PC-3 (cell line): ENCODE results near the gene TMEM263. TPM values are rescaled to one million over a fixed set of nuclear protein-coding genes. Genes with fewer than 3 reads are reported as not detected.

Experiments
- ATAC-seq: fragments of 200-7000 bp; cut with Tn5 transposase; 2 replicates; pipeline ENCODE4 v1.9.1; 2020; ENCODE audit warnings: mild to moderate bottlenecking, moderate library complexity
- BruUV-seq: library from RNA; stranded (reverse); fragments of 400-500 nt; replicated peaks from 2 replicates; lab custom pipeline; 2021; lab: Mats Ljungman, UMichigan
- CTCF ChIA-PET: fragments of 300-600 bp; sonication (Branson Sonifier 250); formaldehyde crosslinking; loops from one replicate; lab custom pipeline; 2022; ENCODE audit warnings: antibody characterized with exemption; lab: Charles Lee
- POLR2A ChIA-PET: fragments of 300-600 bp; sonication (Branson Sonifier 250); formaldehyde crosslinking; loops from one replicate; lab custom pipeline; 2022; ENCODE audit warnings: antibody characterized with exemption; ENCODE audit not compliant: unreplicated experiment; lab: Charles Lee
- DNase-seq: peaks from one replicate; pipeline ENCODE4 v3.0.0-alpha.2; 2015
- H2AFZ ChIP-seq: fragments of 300-600 bp; sonication (generic); 2 replicates; pipeline ENCODE4 v1.6.0; 2016; ENCODE audit warnings: antibody characterized with exemption, low read length
- H3F3A ChIP-seq: fragments of 300-600 bp; sonication (generic); one replicate; pipeline ENCODE4 v1.6.0; 2017; ENCODE audit warnings: antibody characterized with exemption, low read length, control low read depth, mild to moderate bottlenecking; ENCODE audit not compliant: unreplicated experiment
- H3K27ac ChIP-seq: fragments of 300-600 bp; sonication (generic); 2 replicates; pipeline ENCODE4 v1.5.1; 2016; ENCODE audit warnings: mild to moderate bottlenecking, low read length
- H3K27me3 ChIP-seq: fragments of 300-600 bp; sonication (generic); 2 replicates; pipeline ENCODE4 v1.6.1; 2016; ENCODE audit warnings: low read length, mixed read lengths
- H3K36me3 ChIP-seq: fragments of 300-600 bp; sonication (generic); 2 replicates; pipeline ENCODE4 v1.6.1; 2016; ENCODE audit warnings: low read depth, mixed run types, low read length, mixed read lengths
- H3K4me1 ChIP-seq: fragments of 300-600 bp; sonication (generic); 2 replicates; pipeline ENCODE4 v1.5.1; 2016; ENCODE audit warnings: low read length; ENCODE audit not compliant: insufficient read depth
- H3K4me2 ChIP-seq: fragments of 300-600 bp; sonication (generic); 2 replicates; pipeline ENCODE4 v1.6.0; 2016; ENCODE audit warnings: low read length
- H3K4me3 ChIP-seq: fragments of 300-600 bp; sonication (generic); 2 replicates; pipeline ENCODE4 v1.5.1; 2016; ENCODE audit warnings: mild to moderate bottlenecking, low read length, mixed read lengths
- H3K79me2 ChIP-seq: fragments of 300-600 bp; sonication (generic); 2 replicates; pipeline ENCODE4 v1.6.1; 2017; ENCODE audit warnings: low read length, mixed read lengths
- H3K9ac ChIP-seq: fragments of 300-600 bp; sonication (generic); 2 replicates; pipeline ENCODE4 v1.6.0; 2016; ENCODE audit warnings: mild to moderate bottlenecking, low read length
- H3K9me2 ChIP-seq: fragments of 300-600 bp; sonication (generic); replicated peaks from 2 replicates; pipeline ENCODE4 v1.6.1; 2016; ENCODE audit warnings: mixed run types, low read length, mixed read lengths
- H3K9me3 ChIP-seq: fragments of 300-600 bp; sonication (generic); 2 replicates; pipeline ENCODE4 v1.6.1; 2016; ENCODE audit warnings: low read length, mixed read lengths
- H4K20me1 ChIP-seq: fragments of 300-600 bp; sonication (generic); 2 replicates; pipeline ENCODE4 v1.6.1; 2016; ENCODE audit warnings: low read length, mixed read lengths
- EZH2 ChIP-seq: fragments of 300-600 bp; sonication (generic); IDR thresholded peaks from one replicate; pipeline ENCODE4 v1.6.1; 2017; ENCODE audit warnings: antibody characterized with exemption, mild to moderate bottlenecking, low read length; ENCODE audit not compliant: unreplicated experiment
- EZH2phosphoT487 ChIP-seq: fragments of 300-600 bp; sonication (generic); IDR thresholded peaks from 2 replicates; pipeline ENCODE4 v1.6.1; 2018; ENCODE audit warnings: mild to moderate bottlenecking, antibody characterized with exemption, low read length, borderline replicate concordance
- intact Hi-C: fragments of 100-400 bp; cut with micrococcal nuclease; formaldehyde crosslinking; loops from 2 replicates; pipeline ENCODE4 v1.9.0; 2023
- total RNA-seq: library from RNA; depleted of rRNA; stranded (reverse); fragments of >200 nt; gene quantifications from 2 replicates; pipeline ENCODE4 v1.2.3, GENCODE V29; 2014
- TF ChIP-seq, protein P1 (sequence below): fragments of 300-600 bp; sonication (generic); conservative IDR thresholded peaks from 2 replicates; pipeline ENCODE4 v1.5.1; 2017; ENCODE audit warnings: antibody characterized with exemption, low read depth, mild to moderate bottlenecking, low read length

The TMEM263 gene
- total RNA-seq, 1 experiment from 2014 or later = 42.7 TPM

DNA sequence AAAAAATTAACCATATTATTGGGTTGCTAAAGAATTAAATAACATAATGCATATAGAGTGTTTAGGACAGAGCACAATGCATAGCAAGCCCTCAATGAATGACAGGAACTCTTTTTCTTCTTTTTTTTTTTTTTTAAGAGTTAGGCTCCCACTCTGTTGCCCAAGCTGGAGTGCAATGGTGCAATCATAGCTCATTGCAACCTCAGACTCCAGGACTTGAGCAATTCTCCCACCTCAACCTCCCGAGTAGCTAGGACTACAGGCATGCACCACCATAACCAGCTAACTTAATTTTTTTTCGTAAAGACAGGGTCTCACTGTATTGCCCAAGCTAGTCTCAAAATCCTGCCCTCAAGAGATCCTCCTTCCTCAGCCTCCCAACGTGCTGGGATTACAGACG is 51.7 kb downstream of the TMEM263 start:
- no peaks in the 10 kb centered on the region for H3K9me2 ChIP-seq
- H3K9me3 ChIP-seq = no peaks in the 10 kb centered on the region
- ATAC-seq = no peak
- H3K36me3 ChIP-seq = no peaks in the 10 kb centered on the region
- no peaks in the 10 kb centered on the region for H3K4me1 ChIP-seq
- DNase-seq = no peak
- H4K20me1 ChIP-seq = no peaks in the 10 kb centered on the region
- TF ChIP-seq EZH2phosphoT487 (no peak), EZH2 (no peak)
- TF ChIP-seq, protein P1, sequence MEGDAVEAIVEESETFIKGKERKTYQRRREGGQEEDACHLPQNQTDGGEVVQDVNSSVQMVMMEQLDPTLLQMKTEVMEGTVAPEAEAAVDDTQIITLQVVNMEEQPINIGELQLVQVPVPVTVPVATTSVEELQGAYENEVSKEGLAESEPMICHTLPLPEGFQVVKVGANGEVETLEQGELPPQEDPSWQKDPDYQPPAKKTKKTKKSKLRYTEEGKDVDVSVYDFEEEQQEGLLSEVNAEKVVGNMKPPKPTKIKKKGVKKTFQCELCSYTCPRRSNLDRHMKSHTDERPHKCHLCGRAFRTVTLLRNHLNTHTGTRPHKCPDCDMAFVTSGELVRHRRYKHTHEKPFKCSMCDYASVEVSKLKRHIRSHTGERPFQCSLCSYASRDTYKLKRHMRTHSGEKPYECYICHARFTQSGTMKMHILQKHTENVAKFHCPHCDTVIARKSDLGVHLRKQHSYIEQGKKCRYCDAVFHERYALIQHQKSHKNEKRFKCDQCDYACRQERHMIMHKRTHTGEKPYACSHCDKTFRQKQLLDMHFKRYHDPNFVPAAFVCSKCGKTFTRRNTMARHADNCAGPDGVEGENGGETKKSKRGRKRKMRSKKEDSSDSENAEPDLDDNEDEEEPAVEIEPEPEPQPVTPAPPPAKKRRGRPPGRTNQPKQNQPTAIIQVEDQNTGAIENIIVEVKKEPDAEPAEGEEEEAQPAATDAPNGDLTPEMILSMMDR = no peak
- H3K4me2 ChIP-seq = no peak overlapping the region
- H3K4me3 ChIP-seq = no peak overlapping the region
- intact Hi-C loops = no loop called here
- CTCF ChIA-PET = no interaction called here
- H3K9ac ChIP-seq = no peak overlapping the region
- no peak overlapping the region for H2AFZ ChIP-seq
- POLR2A ChIA-PET = no interaction called here
- no TSS peak for BruUV-seq
- no peaks in the 10 kb centered on the region for H3F3A ChIP-seq
- H3K27ac ChIP-seq = no peak overlapping the region
- H3K27me3 ChIP-seq = no peaks in the 10 kb centered on the region
- no peaks in the 10 kb centered on the region for H3K79me2 ChIP-seq

DNA sequence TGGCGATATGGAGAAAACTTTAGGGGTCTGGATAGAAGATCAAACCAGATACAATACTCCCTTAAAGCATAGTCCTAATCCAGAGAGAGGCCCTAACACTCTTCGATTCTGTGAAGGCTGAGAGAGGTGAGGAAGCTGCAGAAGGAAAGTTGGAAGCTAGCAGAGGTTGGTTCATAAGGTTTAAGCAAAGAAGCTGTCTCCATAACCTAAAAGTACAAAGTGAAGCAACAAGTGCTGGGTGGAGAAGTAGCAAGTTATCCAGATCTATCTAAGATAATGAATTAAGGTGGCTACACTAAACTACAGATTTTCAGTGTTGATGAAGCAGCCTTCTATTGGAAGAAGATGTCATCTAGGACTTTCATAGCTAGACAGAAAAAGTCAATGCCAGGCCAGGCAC is 55.8 kb downstream of the TMEM263 start:
- TF ChIP-seq EZH2phosphoT487 = no peak
- no peak for TF ChIP-seq EZH2
- TF ChIP-seq, protein P1 = no peak
- H3K9ac ChIP-seq = no peak overlapping the region
- no peak overlapping the region for H3K4me2 ChIP-seq
- no peaks in the 10 kb centered on the region for H4K20me1 ChIP-seq
- H3K27ac ChIP-seq = no peak overlapping the region
- H3K79me2 ChIP-seq = no peaks in the 10 kb centered on the region
- intact Hi-C loops = loop anchor here (5.0 kb wide), 1 partner anchor 46 kb away; no protein-coding TSS in a partner anchor
- H3K9me2 ChIP-seq = no peaks in the 10 kb centered on the region
- no peak for DNase-seq
- H3K9me3 ChIP-seq = no peaks in the 10 kb centered on the region
- no peaks in the 10 kb centered on the region for H3K36me3 ChIP-seq
- H3K4me3 ChIP-seq = no peak overlapping the region
- CTCF ChIA-PET = no interaction called here
- no peaks in the 10 kb centered on the region for H3K4me1 ChIP-seq
- BruUV-seq = no TSS peak
- H3K27me3 ChIP-seq = no peaks in the 10 kb centered on the region
- no peak overlapping the region for H2AFZ ChIP-seq
- no peak for ATAC-seq
- POLR2A ChIA-PET = no interaction called here
- H3F3A ChIP-seq = no peaks in the 10 kb centered on the region

DNA sequence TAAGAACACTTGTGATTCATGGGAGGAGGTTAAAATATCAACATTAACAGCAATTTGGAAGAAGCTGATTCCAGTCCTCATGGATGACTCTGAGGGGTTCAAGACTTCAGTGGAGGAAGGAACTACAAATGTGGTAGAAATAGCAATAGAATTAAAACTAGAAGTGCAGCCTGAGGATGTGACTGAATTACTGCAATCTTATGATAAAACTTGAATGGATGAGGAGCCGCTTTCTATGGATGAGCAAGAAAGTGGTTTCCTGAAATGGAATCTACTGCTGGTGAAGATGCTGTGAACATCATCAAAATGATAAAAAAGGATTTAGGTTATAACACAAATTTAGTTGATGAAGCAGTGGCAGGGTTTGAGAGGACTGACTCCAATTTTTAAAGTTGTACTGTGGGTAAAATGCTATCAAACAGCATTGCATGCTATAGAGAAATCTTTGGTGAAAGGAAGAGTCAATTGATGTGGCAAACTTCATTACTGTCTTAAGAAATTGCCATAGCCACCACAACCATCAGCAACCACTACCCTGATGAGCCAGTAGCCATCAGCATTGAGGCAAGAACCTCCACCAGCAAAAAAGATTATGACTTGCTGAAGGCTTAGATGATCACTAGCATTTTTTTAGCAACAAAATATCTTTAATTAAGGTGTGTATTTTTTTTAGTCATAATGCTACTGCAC is 57.2 kb downstream of the TMEM263 start:
- Histone ChIP-seq H3K4me2 (no peak overlapping the region), H3K27ac (no peak overlapping the region), H3K36me3 (no peaks in the 10 kb centered on the region), H2AFZ (no peak overlapping the region), H3K4me1 (no peaks in the 10 kb centered on the region), H3K79me2 (no peaks in the 10 kb centered on the region), H3K4me3 (no peak overlapping the region), H3F3A (no peaks in the 10 kb centered on the region), H4K20me1 (no peaks in the 10 kb centered on the region), H3K9ac (no peak overlapping the region), H3K9me3 (no peaks in the 10 kb centered on the region), H3K9me2 (no peaks in the 10 kb centered on the region), H3K27me3 (no peaks in the 10 kb centered on the region)
- no peak for DNase-seq
- TF ChIP-seq EZH2phosphoT487 (no peak), EZH2 (no peak)
- TF ChIP-seq, protein P1 = no peak
- ATAC-seq = no peak
- ChIA-PET CTCF (interaction anchor here (0.6 kb wide), 1 partner anchor 535 kb away, joined by 5 read pairs; no protein-coding TSS in a partner anchor), POLR2A (no interaction called here)
- no TSS peak for BruUV-seq
- intact Hi-C loops = loop anchor here (5.0 kb wide), 1 partner anchor 44 kb away; no protein-coding TSS in a partner anchor
